Epidermal melanocyte (primary cell): ENCODE data around the gene CACHD1.
"Not testable (repeated sequence)": the region's sequence is repeated elsewhere in the genome, so short reads cannot be mapped to it uniquely, and the experiment has no call there.

ENCODE experiments used
- DNase-seq: peaks from one replicate; pipeline ENCODE4 v3.0.0; 2011; ENCODE audit warnings: low spot score; ENCODE audit not compliant: insufficient read length

The CACHD1 gene

DNA sequence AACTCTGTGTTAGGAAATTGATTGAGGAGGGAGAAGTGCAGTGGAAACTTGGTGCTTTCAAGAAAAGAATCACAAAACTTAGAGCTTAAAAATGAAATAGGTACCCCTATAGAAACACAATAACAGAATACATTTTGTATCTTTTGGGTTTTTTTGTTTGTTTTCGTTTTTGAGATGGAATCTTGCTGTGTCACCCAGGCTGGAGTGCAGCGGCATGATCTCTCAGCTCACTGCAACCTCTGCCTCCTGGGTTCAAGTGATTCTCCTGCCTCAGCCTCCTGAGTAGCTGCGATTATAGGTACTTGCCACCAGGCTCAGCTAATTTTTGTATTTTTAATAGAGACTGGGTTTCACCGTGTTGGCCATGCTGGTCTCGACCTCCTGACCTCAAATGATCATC lies 223.5 kb downstream of the CACHD1 start:
- no peak for DNase-seq

DNA sequence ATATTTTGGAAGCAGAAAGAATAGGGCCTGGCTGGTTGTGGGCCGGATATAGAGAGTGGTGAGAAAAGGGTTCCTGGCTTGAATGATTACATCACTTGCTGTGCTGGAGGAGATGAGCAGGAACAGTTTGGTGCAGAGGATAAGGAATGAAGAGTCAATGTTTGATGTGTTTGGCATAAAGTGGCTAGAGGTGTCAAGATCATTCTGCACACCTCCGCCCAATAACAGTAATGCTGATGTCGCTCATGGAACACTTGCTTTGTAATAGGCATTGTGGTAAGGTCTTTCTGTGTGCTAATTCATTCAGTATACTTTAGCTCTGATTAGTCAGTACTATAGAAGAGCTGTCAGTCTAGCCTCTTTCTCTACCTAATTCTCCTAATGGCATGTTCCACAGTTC lies 226.9 kb downstream of the CACHD1 start:
- DNase-seq: no peak

DNA sequence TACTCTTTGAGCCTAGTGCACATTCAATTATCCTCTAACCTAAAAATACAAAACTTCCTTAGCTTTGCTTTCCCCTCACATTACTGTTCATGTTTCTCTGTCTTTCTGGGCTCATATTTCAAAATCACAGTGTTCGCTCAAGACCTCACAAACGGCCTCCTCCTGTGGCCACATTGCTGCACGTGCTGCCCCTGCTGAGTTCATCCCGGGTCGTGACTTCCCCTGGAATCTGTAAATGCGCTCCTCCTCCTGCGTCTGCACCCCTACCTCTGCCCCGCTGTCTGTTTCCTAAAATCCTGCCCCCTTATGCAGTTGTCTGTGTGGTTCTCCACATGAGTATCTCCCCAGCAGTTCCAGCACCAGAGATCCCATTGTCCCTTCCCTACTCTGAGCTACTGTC lies 229.4 kb downstream of the CACHD1 start:
- no peak for DNase-seq

DNA sequence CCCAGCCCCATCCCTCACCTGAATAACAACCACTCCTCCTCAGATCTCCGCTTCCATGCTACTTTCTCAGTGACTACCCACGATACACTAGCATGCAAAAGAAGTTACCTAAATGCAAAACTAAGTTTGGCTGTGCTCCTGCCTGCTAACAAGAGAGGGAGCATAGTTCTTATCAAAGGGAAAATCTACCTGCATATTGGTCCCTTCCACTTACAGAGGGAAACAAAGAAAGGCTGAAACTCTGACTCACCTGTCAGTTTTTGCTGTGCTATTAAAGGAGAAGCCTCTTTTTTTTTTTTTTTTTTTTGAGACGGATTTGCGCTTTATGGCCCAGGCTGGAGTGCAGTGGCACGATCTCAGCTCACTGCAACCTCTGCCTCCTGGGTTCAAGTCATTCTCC lies 231.1 kb downstream of the CACHD1 start:
- DNase-seq: no peak

DNA sequence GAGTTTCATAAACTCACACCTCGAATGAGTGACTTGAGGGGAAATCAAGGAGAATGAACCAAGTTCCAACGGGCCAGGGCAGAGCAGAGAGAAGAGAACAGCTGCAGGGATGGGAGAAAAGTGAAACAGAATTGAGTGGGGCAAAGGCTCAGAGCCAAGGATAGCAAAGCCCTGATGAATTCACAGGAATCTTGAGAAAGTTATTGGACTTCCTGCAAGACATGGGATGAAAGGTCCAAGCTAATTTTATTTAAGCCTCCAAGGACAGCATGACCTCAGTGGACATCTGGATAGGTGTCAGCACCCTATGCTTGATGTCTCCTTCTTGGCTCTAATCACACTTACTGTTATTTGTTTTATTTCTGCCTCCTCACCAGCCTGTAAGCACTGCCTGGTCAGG lies 232.0 kb downstream of the CACHD1 start:
- DNase-seq: no peak

DNA sequence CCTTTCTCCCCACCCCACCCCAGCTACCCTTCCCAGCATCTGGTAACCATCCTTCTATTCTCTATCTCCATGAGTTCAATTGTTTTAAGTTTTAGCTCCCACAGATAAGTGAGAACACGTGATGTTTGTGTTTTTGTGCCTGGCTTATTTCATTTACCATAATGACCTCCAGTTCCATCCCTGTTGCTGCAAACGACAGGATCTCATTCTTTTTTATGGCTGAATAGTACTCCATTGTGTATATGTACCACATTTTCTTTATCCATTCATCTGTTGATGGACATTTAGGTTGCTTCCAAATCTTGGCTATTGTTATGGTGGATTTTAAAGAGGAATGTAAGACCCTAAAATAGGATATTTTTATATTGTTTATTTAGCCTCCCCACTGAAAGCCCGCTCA lies 232.7 kb downstream of the CACHD1 start:
- DNase-seq: not testable (repeated sequence)

DNA sequence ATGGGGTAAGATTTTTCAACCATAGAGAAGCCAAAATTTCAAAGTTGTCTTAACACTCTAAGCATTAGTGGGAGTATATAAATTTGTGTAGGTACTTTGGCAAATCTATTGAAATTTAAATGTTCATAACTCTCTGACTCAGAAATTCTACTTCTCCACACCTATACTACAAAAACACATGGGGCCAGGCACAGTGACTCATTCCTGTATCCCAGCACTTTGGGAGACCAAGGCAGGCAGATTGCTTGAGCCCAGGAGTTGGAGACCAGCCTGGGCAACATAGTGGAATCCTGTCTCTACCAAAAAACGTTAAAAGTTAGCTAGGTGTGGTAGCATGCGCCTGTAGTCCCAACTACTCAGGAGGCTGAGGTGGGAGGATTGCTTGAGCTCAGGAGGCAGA lies 233.7 kb downstream of the CACHD1 start:
- no peak for DNase-seq

DNA sequence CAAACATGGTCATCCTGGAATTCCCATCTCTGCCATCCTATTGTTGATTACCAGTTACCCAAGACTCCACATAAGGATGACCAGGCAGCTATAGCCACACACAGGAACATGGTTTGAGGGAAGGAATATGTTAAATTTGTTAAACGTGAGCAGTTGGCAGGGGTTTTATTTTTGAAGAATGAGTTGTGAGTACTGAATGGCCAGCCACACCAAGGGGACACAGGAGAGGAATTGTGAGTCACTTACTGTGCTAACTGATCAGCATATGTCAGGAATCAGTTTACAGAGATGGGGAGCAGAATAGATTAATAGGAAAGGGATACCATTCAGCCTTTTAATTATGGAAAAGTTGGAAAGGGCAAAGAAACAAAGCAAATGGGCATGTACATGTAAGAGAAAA lies 235.7 kb downstream of the CACHD1 start:
- DNase-seq: no peak

DNA sequence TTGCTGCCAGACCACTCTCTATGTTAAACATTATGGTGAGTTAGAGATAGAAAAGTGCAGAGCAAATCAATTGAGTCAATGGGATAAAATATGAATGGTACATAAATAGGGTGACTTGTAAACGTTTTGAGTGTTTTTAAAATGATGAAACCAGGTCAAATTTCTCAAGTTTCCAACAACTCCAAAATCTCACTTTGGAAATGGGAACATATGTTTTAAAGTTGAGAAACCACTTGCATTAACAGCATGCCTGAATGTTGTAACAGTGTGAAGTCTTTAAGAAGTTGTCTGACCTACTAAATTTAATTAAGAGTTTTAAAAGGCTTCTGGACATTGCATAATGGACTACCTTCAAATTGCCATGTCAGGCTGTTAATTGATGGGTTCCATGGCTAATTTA lies 241.3 kb downstream of the CACHD1 start:
- no peak for DNase-seq

DNA sequence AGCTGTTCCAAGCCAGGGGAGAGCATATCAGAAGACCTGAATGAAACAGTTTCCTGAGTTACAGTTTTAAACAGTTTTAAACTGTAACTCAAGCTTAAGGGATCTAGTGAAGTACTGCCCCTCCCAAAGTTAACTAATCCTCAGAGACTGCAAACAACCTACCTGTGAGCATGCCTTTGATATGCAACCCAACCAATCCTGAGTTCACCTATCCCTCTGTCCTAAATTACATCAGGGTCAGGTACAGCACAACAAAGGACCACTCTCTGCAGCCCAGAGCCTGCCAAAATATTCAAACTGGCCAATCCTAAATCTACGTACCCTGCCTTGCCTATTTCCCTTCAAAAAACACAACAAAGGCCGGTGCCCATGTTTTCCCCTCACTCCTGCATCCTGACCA lies 242.1 kb downstream of the CACHD1 start:
- DNase-seq: no peak

DNA sequence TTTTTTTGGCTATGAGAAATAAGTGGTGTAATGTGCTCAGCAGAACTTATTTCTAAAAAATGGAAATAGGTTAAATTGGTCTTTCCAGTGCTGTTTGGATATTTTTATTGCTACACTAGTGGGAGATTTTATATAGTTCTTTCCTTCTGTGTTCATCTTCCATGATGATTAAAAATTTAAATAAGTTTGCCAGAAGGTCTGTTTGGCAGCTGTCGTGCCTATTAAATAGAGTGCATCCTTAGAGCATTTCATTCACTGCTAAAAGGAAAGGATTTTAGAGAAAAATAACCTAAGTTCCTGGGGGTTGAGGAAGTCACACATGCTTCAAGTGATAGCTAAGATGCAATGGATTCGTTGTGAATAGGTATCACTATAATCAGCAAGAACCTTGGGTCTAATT lies 245.3 kb downstream of the CACHD1 start:
- DNase-seq: no peak

DNA sequence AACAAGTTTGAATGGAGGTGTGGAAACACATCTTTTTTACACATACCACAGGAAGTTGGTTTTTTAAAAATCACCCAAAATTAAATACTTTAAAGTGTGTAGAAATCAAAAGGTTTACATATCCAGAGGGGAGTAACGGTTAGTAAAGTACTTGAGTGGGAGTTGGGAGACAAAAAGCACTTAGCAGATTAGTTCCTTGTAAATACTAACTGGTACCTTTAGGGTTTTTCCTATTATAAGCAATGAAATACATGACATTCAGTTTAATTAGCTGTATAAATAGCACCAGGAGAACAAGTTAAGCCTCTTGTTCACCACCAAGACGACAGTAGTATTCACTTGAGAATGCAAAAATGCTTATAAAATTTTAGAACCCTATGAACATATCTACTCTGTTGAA lies 251.2 kb downstream of the CACHD1 start:
- no peak for DNase-seq

DNA sequence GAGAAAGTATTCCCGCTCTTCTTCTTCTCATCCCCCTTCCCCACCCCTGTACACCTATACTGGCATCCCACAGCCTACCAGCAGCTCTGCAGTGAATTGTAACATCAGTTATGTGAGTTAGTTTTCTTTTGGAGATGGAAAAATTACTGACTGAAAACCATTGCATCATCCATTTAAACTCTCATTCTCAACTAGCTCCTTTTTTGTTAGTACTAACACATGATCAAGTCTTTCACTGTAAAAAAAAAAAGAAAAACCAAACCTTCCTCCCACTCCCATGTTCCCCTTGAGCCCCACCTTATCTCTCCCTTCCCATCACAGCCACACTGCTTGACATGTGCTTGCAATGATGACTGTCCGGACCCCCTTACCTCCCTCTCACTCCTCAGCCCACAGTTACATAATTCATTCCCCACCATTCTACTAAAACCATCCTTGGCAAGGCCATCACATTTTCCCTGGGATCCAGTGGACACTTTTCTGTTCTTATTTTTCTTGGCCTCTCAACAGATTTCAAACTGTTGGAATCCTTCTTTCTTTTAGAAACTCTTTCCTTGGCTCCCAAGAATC lies 251.7 kb downstream of the CACHD1 start:
- no peak for DNase-seq

DNA sequence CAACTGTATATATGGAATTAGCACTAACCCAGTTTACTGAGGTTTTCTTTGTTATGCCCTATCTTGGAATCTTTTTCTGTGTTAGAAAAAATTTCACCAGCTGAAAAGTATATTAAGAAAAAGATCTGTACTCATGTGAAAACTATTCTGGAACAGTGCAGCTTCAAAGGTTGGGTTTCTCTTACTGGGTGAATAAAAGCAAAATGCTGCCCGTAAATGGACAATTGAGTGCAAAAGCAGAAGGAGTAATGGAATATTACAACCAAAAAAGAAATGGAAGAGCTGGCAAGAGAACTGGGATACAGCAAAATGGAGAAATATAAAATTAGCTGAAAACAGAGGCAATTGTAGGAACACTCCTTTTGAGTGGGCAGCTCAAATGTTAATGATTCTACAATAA lies 257.9 kb downstream of the CACHD1 start:
- no peak for DNase-seq

DNA sequence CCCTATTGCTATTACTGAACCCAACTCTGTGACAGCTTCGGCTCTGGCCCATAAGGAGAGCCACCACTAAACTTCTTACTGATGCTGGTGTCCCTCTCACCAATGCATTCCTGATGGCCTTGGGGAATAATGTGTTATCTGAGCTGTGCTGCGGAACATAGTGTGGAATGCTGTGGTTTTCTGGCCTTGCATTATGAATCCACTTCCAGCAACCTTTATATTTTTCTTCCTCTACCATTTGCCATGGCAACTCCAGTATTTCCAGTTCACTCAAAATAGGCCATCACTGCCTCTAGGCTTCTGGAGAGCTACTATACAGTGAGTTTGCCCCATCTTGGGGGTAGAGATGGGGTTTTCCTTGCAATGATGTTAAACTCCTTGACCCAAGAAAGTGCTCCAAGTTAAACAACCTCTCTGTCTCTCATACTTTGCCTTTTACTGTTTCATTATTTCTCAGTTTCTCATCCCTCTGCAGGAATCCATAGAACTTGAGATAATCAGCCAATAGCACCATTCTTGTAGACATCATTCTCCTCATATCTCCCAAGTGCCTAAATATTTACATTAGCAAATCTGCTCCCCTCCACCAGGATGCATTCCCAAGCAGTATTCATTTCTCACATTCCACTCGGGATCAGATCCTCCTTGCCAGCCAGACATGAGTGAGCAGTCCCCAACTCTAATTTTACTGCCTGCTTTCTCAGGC lies 263.8 kb downstream of the CACHD1 start:
- DNase-seq: no peak

DNA sequence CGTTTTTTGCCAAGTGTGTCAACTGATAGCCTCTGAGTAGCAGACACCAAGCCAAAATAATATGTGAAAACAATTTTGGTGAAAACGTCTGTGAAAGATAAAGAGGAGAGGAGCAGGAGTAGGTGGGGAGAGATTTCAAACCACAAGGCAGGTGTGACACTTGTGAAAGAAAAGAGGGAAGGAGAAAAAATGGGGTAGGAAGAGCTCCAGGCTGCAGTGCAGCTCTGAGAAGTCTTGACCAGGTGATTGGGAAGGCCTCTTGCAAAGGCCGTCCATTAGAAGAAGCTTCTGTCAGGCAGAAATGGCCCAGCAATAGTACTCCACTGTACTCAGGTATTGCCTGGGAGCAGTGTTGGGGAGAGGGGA lies 264.3 kb downstream of the CACHD1 start:
- no peak for DNase-seq

DNA sequence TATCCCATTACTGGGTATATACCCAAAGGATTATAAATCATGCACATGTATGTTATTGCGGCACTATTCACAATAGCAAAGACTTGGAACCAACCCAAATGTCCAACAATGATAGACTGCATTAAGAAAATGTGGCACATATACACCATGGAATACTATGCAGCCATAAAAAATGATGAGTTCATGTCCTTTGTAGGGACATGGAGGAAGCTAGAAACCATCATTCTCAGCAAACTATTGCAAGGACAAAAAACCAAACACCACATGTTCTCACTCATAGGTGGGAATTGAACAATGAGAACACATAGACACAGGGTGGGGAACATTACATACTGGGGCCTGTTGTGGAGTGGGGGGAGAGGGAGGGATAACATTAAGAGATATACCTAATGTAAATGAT lies 270.8 kb downstream of the CACHD1 start:
- not testable (repeated sequence) for DNase-seq
